IPS-15b (cell line): Measurements from ENCODE around the gene HSDL2.
"Not testable (repeated sequence)": the region's sequence is repeated elsewhere in the genome, so short reads cannot be mapped to it uniquely, and the experiment has no call there.

Experiments used
- H3K27me3 ChIP-seq: one replicate; pipeline ENCODE4 v1.6.1; 2013; ENCODE audit warnings: low read length; ENCODE audit not compliant: control insufficient read depth, insufficient read depth
- H3K36me3 ChIP-seq: one replicate; pipeline ENCODE4 v1.6.1; 2013; ENCODE audit warnings: low read length; ENCODE audit not compliant: control insufficient read depth, insufficient read depth
- H3K4me1 ChIP-seq: one replicate; pipeline ENCODE4 v1.6.1; 2013; ENCODE audit warnings: mild to moderate bottlenecking, low read length; ENCODE audit not compliant: control insufficient read depth, insufficient read depth
- H3K4me3 ChIP-seq: one replicate; pipeline ENCODE4 v1.5.1; 2013; ENCODE audit warnings: low read depth, low read length
- H3K9ac ChIP-seq: one replicate; pipeline ENCODE4 v1.6.1; 2013; ENCODE audit warnings: low read depth, mild to moderate bottlenecking, low read length
- H3K9me3 ChIP-seq: one replicate; pipeline ENCODE4 v1.6.1; 2013; ENCODE audit warnings: mild to moderate bottlenecking, low read length; ENCODE audit not compliant: control insufficient read depth, insufficient read depth

Gene HSDL2

DNA sequence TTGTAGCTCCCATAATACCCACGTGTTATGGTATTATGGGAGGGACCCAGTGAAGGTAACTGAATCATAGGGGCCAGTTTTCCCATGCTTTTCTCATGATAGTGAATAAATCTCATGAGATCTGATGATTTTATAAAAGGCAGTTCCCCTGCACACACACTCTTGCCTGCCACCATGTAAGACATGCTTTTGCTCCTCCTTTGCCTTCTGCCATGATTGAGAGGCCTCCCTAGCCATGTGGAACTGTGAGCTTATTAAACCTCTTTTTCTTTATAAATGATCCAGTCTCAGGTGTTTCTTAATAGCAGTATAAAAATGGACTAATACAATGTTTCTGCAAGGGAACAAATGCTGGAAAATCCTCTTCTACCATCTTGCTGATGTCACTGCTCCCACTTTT lies 10.1 kb upstream of the HSDL2 start:
- Histone ChIP-seq H3K27me3 (no peaks in the 10 kb centered on the region), H3K9ac (no peak overlapping the region), H3K4me1 (no peaks in the 10 kb centered on the region), H3K4me3 (no peak overlapping the region), H3K36me3 (no peaks in the 10 kb centered on the region), H3K9me3 (peaks cover 7% of the 10 kb centered on the region)

DNA sequence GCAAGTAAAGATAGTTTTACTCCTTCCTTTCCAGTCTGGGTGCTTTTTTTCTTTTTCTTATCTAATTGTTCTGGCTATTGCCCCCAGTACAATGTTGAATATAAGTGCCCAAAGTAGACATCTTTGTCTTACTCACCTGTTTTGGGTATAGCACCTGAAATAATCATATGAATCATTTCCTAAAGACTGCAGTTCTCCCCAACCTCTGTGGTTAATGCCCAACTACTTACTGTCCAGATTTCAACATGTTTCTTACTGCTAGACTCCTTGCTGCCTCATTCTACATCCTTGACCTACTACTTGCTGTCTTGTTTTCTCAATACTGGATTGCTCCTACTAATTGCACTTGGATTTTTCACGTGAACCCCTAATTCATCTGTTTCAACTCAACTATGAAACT lies 8.8 kb upstream of the HSDL2 start:
- H3K9ac ChIP-seq, result no peak overlapping the region
- no peaks in the 10 kb centered on the region for H3K36me3 ChIP-seq
- H3K9me3 ChIP-seq, result peaks cover 7% of the 10 kb centered on the region

DNA sequence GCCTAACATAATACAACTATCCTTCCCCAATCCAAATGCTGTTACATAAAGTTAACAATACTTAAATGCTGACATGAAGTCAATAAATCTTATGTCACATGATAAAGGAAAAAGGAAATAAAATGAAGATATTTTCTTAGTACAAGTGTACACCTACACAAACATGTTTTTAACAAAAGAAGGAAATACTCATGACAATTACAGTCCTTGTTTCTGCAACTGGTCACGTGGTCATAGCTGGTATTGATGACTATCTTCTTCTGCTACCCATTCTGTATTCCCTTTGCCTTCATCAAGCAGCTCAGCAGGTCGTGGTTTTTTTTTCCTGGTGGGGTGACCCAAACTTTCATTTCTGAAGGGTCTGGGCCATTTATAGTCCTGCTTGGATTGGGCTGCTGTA lies 6.2 kb upstream of the HSDL2 start:
- H3K9me3 ChIP-seq, H3K27me3 ChIP-seq, H3K9ac ChIP-seq, H3K4me1 ChIP-seq, H3K36me3 ChIP-seq, H3K4me3 ChIP-seq: not testable (repeated sequence)

More for the DNA sequence above, 8.8 kb upstream of the HSDL2 start:
- Histone ChIP-seq H3K4me3 (no peak overlapping the region), H3K4me1 (no peaks in the 10 kb centered on the region), H3K27me3 (no peaks in the 10 kb centered on the region)

DNA sequence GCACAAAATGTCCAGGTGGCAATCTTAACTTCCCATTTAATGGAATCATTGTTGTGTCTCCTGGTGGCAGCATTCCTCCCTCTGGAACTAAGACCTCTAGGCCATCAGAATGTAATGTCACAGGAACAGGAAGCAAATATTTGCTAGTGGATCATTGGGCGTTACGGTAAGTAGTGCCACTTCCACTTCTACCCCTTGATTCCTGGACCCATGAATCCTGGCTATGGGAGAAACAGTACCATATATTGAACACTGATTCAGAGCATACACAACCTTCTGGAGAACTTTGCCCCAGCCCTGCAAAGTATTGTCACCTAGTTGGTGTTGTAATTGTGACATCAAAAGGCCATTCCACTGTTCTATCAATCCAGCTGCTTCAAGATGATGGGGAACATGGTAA lies 5.7 kb upstream of the HSDL2 start:
- H3K9me3 ChIP-seq, H3K4me3 ChIP-seq, H3K36me3 ChIP-seq: not testable (repeated sequence)

DNA sequence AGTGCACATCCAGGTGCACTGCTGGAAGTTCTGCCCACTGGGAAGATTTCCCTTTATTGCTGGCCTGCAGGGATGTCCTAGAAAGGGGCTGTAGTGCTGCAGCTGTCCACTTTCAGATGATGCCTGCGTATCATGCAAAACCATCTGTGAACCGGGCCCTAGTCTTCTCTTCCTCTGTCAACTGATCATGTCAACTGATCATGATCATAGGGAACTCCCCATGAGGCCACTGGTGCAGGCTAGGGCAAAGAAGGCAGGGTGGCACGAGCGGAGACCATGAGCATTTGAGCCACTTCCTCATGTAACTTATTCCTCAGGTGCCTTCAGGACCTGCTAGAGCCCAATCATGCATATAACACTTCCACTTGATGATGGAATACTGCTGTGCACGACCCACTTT lies 4.5 kb upstream of the HSDL2 start:
- H3K9me3 ChIP-seq, result no peaks in the 10 kb centered on the region
- peaks cover 3% of the 10 kb centered on the region for H3K4me1 ChIP-seq
- H3K9ac ChIP-seq, result no peak overlapping the region
- no peaks in the 10 kb centered on the region for H3K36me3 ChIP-seq
- no peaks in the 10 kb centered on the region for H3K27me3 ChIP-seq
- H3K4me3 ChIP-seq, result no peak overlapping the region

More for the DNA sequence above, 5.7 kb upstream of the HSDL2 start:
- not testable (repeated sequence) for H3K4me1 ChIP-seq, H3K9ac ChIP-seq, H3K27me3 ChIP-seq

DNA sequence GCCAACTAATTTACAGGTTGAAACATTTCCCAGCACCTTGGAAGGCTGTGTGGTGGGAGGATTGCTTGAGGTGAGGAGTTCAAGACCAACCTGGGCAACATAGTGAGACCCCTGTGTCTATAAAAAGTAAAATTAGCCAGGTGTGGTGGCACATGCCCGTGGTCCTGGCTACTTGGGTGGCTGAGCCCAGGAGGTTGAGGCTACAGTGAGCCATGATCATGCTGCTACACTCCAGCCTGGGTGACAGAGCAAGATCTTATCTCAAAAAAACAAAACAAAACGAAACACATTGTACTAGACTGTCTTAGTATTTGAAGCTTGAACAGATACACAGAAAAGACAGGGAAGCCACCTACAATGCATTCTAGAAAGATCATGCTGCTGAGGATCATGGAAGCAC lies 2.8 kb upstream of the HSDL2 start:
- Histone ChIP-seq H3K4me3 (no peak overlapping the region), H3K9ac (no peak overlapping the region)

DNA sequence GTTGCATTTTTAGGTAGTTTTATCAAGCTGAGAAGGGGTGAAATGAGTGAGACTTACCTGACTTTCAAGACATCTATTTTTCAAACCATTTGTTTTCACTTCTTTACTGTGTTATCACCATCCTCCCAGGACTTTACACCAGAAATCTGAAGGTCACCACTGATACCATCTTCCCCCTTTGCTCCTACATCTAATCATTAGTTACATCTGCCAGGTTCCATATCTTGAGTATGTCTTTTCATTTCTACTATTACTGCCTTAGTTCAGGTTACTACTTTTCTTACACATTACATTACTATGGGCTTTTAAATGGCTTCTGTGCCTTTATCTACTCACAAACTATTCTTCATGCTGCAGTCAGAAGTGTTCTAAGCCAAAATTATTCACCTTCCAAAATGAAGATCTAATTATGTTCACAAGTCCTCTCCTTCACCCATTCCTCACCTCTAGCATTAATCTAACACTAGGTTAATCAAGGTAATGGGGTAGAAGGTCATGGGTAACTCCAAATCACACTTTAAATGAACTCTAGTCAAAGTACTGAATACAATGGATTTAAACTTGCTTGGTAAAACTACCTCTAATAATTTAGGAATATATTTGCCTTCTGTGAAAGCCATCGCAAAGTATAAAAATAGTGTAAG lies 2.1 kb upstream of the HSDL2 start:
- peaks cover 6% of the 10 kb centered on the region for H3K4me1 ChIP-seq
- H3K36me3 ChIP-seq, result no peaks in the 10 kb centered on the region
- H3K27me3 ChIP-seq, result no peaks in the 10 kb centered on the region
- H3K9me3 ChIP-seq, result no peaks in the 10 kb centered on the region
- no peak overlapping the region for H3K9ac ChIP-seq
- peak overlapping the region; percentile 79 for H3K4me3 ChIP-seq

More for the DNA sequence above, 2.8 kb upstream of the HSDL2 start:
- H3K36me3 ChIP-seq, result no peaks in the 10 kb centered on the region
- no peaks in the 10 kb centered on the region for H3K27me3 ChIP-seq
- H3K4me1 ChIP-seq, result peaks cover 6% of the 10 kb centered on the region
- H3K9me3 ChIP-seq, result no peaks in the 10 kb centered on the region

DNA sequence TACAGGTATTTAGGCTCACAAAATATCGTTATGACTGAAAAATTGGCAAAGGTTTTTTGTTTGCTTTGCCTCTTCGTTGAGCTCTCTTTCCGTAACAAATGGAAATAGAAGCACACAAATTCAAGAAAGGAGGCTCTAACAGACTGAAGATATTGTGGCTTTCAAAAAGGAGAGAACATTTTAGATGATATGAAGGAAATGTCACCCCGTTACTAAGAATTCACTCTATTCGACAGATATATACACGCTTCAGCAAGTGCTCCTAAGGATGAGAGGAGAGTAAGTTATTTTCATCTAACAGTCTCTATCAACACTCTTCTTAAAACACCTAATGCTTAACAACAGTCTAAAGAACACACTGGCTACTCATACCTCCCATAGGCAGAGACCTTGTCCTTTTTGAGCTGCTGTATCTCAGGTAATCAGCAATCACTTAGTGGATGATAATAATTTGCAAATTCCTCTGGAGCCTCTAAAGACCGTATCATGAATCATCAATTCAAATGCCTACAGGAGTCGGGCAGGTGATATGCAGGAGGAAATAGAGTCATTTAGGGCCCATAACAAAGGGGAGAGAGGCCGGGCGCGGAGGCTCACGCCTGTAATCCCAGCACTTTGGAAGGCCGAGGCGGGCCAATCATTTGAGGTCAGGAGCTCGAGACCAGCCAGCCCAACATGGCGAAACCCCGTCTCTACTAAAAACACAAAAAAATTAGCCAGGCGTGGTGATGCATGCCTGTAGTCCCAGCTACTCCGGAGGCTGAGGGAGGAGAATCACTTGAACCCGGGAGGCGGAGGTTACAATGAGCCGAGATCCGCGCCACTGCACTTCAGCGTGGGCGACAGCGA lies 1.4 kb upstream of the HSDL2 start:
- Histone ChIP-seq H3K9ac (peak overlapping the region; percentile 80), H3K9me3 (no peaks in the 10 kb centered on the region), H3K4me1 (peaks cover 6% of the 10 kb centered on the region), H3K36me3 (no peaks in the 10 kb centered on the region), H3K27me3 (no peaks in the 10 kb centered on the region), H3K4me3 (peak overlapping the region; percentile 79)

DNA sequence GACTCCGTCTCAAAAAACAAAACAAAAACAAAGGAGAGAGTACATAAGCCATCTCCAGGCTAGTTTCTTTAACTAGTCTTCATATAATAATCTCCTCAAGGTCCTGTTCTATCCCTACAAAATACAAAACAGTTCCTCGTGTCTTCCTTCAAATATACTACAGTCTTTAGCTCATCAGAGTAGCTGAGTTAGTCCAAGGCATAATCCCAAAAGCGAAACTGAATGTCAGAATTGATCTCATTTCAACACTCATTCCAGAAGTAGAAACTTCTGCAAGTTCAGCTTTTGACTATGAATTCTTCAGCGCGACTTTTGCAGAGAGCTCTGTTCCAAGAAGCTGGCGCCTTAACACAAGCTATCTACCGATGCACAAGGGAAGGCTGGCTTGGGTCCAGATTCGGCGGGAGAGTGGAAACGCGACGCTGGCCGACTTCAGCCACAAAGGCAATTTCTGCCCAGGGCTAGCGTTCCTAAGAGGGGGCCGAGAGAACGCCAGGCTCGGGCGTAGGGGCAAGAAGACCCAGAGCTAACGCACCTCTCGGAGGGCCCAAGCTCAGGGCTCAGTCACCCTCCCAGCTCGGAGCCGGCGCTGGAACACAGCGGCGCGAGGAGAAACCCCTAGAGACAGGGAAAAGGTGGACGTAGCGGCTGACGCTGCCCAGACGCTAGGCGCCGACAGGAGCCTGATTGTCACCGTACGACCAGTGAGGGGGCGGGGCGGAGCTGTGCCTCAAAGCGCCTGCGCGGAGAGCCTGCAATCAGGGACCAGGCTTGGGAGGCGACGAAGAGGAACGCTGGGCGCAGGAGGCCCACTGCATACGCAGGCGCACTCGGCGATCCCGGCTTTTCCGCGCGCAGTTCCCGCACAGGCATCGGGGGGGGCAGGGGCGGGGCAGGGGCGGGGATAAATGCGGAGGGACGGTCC lies 469 bp upstream of the HSDL2 start:
- Histone ChIP-seq H3K27me3 (no peaks in the 10 kb centered on the region), H3K36me3 (no peaks in the 10 kb centered on the region), H3K9me3 (no peaks in the 10 kb centered on the region), H3K9ac (peak overlapping the region; percentile 80), H3K4me3 (peak overlapping the region; percentile 84), H3K4me1 (peaks cover 6% of the 10 kb centered on the region)

DNA sequence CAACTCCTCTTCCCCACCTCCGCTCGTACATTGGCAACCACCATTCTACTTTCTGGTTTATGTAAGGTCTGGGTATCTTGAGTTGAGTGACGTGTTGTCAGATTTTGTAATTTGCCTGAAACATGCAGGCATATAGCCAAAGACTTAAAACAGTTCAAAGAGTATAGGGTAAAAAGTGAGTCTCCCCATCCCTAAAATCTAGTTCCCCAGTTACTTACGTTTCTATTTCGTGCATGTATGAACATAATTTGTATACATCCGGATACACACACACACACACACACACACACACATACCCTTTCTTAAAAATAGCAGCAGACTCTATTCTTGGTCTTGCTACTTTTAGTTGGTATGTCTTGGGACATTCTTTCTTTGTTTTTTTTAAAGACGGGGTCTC lies 915 bp downstream of the HSDL2 start:
- Histone ChIP-seq H3K4me3 (peak overlapping the region; percentile 84), H3K4me1 (peaks cover 6% of the 10 kb centered on the region), H3K27me3 (no peaks in the 10 kb centered on the region), H3K9me3 (no peaks in the 10 kb centered on the region), H3K9ac (no peak overlapping the region), H3K36me3 (no peaks in the 10 kb centered on the region)

DNA sequence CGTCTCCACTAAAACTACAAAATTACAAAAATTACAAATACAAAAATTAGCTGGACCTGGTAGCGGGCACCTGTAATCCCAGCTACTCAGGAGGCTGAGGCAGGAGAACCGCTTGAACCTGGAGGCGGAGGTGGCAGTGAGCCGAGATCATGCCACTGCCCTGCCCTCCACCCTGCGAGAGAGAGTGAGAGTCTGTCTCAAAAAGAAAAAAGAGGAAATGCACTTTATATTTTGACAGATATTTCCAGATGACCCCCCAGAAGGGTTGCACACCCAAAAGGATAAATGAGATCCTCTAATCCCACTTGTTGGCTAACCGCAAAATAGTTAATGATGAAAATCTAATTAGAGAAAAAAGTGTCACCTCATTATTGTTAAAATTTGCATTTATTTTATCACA lies 2.2 kb downstream of the HSDL2 start:
- Histone ChIP-seq H3K4me3 (no peak overlapping the region), H3K9me3 (no peaks in the 10 kb centered on the region), H3K9ac (no peak overlapping the region), H3K36me3 (no peaks in the 10 kb centered on the region), H3K4me1 (peaks cover 6% of the 10 kb centered on the region), H3K27me3 (no peaks in the 10 kb centered on the region)
